Suppressor macrophage treated with lipopolysaccharide for 1 hour (primary cell): ENCODE data around the gene KCNIP2.

Experiments used
- DNase-seq, 3 donors: peaks; one replicate each; pipeline ENCODE4 v3.0.0-alpha.2; 2020 to 2022

The KCNIP2 gene

GRCh38 chr10:101781984-101782810 lies 61.4 kb downstream of the KCNIP2 start:
- DNase-seq: no peak

- DNase-seq: no peak
Measured at GRCh38 chr10:101781655-101781983, 62.0 kb downstream of the KCNIP2 start.

GRCh38 chr10:101780818-101781654 lies 62.6 kb downstream of the KCNIP2 start:
- peak; percentile 76 to 88 (median 80) for DNase-seq

- no peak for DNase-seq
Measured at GRCh38 chr10:101780187-101780817, 63.3 kb downstream of the KCNIP2 start.

GRCh38 chr10:101779544-101780186 lies 63.9 kb downstream of the KCNIP2 start:
- DNase-seq: peak; percentile 84 to 94 (median 90)

- DNase-seq: peak; percentile 19 to 60 (median 39)
Measured at GRCh38 chr10:101778781-101779543, 64.6 kb downstream of the KCNIP2 start.

GRCh38 chr10:101778151-101778780 lies 65.3 kb downstream of the KCNIP2 start:
- DNase-seq: no peak

- no peak for DNase-seq
Measured at GRCh38 chr10:101777619-101778145, 65.9 kb downstream of the KCNIP2 start.

GRCh38 chr10:101776161-101776817 lies 67.3 kb downstream of the KCNIP2 start:
- no peak for DNase-seq
